IPS-NIHi11 (cell line): ENCODE measurements around the gene BEND7.

Source experiments
- DNase-seq: peaks from one replicate; pipeline ENCODE4 v3.0.0; 2012; ENCODE audit warnings: mixed read lengths, low spot score

Gene BEND7

DNA sequence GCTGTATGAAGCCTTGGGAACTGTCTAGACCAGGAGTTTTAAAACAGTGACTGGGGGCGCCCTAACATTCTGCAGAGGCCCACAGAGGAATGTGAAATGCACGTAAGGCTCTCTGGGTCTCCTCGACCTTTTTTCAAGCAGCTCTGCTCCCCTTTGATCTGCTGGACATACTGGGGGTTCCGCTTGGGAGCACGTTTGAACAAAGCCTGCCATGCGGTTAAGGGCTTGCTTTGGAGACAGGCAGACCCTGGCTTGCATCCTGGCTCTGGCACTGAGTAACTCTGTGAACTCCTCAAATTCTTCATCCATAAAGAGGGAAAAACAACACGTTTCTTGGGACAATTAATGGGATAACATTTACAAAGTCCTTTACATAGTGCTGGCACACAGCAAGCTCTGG is 7.8 kb downstream of the BEND7 start:
- no peak for DNase-seq

DNA sequence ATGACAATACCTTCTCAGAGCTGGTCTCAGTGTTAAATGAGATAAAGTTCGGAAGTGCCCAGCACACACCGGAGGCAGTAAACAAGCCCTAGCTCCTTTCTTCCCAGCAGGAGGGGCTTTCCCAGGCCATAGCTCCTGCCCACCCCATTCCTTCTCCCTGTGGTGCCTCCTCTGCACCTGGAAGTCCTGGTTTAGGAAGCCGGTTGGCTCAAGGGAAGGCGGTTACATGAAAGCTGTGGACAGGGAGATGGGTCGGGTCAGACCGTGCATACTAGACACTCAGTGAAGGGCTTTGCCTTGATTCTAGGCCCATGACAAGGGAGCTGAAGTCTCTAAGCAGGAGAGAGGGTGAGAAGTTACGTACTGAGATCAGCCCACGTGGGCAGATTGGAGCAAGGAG is 8.6 kb downstream of the BEND7 start:
- no peak for DNase-seq

DNA sequence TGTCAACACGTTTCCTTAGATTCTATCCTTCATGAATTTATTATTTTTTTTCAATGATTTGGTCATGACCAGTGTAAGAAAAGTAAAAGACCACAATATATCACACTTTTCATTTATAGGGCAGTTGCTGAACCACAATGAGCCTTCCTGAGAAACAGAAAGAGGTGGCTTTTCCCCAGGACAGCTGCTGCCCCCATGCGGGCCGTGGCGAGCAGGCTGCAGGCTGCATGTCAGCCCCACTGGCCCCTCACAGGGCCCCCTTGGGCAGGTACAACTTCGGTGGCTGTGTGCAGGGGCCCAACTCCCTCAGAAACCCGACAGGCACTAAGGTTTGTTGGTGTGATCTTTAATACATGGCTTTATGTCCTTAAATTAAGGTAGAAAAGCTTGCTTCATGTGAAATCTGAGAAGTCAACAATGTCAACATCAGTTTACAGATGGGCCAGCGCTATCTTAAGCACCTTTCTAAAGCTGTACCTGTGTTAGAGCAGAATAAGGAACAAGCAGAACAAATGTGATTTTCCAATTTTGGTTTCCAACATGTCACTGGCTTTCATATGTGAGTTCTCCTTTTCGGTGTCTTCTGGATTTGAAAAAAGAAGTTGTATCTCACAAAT is 10.6 kb downstream of the BEND7 start:
- peak; percentile 74 for DNase-seq

- DNase-seq = no peak
Observed at GRCh38 chr10:13517675-13518074, 11.1 kb downstream of the BEND7 start.

DNA sequence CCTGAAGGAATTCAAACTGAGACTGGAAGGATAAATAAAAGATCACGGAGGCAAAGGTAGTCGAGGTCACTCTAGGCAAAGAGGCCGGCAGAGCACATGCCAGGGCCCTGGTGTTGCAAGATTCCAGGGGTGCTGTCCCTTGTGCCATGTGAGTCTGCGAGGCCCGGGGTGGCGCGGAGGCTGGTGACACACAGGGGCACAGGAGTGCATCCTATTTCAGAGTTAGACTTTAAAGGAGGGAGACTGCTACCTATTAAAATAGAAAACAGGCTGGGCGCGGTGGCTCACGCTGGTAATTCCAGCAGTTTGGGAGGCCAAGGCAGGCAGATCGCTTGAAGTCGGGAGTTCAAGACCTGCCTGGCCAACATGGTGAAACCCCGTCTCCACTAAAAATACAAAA is 12.6 kb downstream of the BEND7 start:
- DNase-seq = no peak

DNA sequence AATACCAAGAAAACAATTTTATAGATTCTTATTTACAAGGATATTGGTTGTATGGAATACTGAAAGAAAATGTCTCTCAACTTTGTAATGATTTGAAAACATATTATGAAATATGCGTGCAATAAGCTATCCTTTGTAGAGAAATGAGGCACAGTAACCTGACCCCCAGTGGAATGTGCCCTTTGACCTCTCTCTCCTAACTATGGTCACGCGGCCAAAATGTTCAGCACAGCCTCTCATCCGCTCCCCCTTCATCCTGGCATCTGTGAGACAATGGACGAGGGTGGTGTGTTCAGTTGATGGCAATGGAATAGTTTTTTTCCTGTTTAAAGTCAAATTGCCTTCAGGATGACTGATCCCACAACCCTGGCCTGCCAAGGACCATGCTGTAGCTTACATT is 13.3 kb downstream of the BEND7 start:
- no peak for DNase-seq

DNA sequence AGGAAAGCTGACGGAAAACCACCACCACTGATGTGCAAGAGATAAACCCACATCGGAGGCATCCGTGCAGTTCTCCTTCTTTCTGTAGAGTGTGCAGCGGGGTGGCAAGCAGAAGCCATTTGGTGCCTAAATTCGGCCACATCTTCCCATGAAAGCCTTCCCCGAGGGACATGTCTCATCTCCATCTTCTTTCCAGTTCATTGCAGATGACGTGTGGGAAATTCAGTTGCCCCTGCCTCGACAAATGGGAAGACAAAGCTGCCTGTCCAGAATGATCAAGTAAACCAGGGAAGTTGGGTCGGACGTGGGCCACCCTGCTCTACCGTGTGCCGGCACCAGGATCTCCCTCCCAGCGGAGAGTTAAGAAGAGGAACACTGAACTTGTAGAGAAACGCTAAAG is 14.5 kb downstream of the BEND7 start:
- DNase-seq = no peak

DNA sequence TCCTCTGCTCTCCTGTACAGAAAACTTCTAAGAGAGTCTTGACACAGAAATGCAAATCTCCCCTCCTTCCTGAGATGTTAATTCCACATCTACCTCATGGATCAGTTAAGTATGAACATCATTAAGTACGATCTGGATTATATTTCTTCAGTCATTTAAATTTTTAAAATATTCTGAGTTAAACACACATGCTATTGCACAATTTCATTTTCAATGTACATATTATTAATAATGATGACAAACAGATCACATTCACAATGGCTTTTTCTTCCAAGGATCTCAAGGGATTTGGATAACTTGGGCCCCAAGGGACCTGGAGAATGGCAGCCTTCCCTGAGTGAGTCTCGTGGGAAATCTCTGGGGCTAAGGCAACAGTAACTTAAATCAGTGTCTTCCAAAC is 16.2 kb downstream of the BEND7 start:
- no peak for DNase-seq

DNA sequence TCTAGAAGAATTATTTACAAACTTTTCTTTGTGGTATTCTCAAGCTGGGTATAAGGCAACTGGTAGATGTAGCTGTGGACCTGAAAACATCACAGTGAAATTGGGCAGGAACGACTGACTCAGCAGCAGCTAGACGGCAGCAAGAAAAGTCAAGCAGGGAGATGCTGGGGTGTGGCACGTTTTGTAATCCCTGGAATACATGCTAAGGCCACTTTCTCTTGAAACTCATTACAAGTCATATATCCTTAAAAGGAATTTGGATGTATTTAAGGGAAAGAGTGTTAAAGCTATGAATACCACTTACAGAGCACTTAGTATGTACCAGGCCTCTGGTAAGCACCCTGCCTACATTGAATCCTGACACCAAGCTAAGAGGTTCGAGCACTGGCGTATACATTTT is 17.4 kb downstream of the BEND7 start:
- DNase-seq = no peak

DNA sequence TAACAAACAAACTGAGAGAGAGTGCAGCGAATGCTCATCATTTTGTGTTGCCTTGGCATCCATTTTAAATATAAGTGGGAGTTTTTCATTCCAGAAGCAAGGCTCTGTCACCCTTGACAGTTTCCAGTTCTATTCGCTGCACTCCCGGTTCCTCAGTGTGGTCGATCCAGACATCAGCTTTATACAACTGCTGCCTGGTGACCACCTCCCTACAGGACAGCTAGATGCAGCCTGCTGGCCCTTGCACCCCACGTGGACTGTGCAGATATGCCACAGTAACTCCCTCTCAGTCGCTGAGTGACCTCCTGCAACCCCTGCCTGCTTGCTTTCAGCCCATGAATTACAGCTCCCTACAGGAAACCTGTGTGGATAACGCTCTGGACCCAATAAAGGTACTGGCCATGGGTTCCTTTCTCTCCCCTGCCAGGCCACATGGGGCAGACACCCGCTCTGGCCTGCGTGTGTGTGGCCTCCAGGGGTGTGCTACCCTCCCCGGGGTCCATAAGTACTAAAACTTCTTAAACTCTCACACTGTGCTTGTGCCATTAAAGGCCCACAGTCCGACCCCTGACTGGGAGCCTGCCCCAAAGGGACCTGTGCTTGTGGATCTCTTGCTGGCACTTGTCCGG is 23.6 kb downstream of the BEND7 start:
- DNase-seq = no peak

GRCh38 chr10:13503745-13504463 is 24.9 kb downstream of the BEND7 start:
- DNase-seq = no peak

- DNase-seq = no peak
Observed at GRCh38 chr10:13502380-13502779, 26.4 kb downstream of the BEND7 start.

DNA sequence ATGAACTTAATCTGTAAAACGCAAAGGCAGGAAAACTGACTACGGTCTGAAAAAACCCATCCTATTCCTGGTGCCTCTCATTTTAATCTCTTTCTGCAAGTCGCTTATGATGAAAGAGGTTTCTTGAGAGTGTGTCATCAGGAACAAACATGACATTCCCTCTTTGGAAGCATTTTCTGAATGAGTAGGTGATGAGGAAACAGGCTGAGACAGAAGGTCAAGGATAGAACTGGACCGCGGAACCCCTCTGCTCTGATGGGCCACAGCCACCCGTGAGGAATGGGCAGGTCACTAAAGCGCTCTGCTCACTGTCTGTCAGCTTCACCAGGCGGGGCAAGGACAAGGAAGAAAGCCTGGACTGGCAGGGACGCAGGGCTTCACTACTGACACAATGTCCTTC is 28.6 kb downstream of the BEND7 start:
- DNase-seq = no peak

- DNase-seq = no peak
Observed at GRCh38 chr10:13499150-13499549, 29.7 kb downstream of the BEND7 start.

DNA sequence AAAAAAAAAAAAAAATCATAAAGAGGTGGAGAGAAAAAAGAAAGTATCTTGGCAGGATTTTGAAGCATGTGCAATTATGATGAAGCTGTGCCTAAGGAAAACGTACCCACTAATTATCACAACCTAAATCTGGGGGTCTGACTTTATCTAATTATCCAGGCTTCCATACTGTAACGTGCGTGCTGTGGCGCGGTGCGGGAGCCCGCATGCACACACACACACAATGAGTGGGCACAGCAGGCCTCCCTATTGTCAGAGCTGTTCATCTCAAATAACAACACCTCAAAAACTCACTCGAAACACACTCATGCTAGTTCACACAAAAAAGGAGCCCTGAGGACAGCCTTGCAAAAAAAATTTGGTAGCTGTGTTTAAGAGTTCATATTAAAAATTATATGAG is 31.9 kb downstream of the BEND7 start:
- DNase-seq = no peak

GRCh38 chr10:13496164-13496563 is 32.6 kb downstream of the BEND7 start:
- DNase-seq = no peak

DNA sequence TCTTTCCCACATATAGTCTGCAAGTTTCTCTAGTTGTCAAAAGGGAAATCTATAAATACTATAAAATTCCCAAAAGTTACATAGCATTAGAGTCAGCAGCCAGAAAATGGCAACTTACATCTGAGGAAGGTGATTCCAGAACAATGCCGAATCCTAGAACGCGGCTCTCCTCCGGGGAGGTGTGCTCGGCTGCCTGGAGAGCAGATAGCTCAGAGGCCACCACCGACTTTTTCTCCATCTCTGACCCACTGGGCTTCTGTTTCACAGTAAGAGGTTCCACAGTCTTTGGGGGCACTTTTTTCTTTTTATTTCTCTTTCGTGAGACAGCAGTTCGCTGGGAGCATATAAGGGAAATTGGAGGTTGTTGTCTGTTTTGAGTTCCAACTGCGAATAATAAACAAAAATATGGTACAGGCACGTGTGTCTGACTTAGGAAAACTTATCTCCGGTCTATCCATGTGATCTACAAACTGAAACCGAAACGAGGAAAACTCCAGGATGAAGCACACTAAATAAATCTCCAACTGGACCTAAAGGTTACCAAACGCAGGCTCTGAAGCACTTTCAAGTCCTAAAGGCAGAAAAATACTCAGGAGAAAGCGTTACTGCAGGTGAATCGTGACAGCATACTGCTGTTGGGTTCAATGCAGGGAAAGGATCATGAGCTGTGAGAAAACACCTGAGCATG is 36.2 kb downstream of the BEND7 start:
- no peak for DNase-seq

DNA sequence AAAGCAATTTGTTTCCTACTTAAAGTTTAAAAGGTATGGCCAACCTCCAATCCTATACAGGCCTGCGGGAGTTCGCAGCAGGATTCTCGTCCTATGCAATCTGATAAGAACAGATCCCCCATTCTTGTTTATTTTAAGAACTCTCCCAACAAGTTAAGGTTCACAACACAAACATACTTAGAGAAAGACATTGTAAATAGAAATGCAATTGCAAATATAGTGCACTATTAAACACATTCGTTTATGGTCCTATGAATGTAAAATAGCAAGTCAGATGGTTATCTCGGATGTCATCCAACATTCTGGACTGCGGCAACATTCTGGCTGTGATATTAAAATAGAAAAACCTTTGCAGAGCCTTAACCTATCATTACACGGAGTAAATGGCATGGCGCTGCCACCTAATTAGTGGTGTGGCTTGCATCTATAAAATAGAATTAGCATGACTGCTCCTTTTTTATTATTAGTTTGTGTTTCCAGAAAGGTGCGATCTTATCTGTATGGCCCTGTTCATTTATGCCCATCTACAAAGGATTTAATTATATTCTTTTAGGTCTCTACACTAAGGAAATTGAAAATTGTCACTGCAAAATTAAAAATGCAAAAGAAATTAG is 37.0 kb downstream of the BEND7 start:
- DNase-seq = no peak

DNA sequence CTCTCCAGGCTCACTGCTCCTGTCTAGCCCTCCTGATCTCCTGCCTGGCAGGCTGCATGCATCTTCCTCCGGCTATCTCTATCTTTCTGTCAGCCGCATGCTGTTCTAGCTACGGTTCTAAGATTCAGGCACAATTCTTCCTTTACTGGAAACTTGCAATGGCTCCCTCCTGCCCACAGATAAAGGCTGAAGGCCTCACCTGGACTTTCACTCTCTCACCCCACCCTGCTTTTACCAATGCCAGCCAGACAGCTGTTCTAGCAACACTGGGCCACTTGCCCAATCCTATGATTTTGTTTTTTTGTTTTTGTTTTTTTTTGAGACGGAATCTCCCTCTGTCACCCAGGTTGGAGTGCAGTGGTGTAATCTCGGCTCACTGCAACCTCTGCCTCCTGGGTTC is 38.3 kb downstream of the BEND7 start:
- no peak for DNase-seq

DNA sequence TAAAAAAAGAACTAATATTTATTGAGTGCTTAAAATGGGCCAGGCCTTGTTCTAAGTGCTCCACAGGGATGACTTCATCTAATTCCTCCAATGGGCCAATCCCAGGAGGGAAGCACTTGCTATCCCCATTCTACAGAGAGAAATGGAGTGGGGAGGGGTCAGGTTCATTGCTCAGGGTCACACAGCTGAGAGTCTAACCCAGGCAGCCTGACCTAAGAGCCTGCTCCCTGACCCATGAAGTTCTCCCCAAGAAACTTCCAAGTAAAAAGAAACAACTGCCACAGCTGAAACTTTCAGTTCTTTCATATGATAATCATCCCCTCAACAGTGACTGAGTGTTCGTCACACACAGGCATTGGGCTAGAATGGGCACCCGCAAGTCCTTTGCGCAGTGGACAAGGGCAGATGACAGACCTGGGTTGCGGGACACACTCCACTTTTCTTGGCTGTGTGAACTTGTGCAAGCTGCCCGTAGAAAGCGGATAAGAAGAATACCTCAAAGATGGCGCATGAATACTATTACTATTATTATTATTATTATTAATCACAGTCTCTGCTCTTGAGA is 39.7 kb downstream of the BEND7 start:
- DNase-seq = no peak

DNA sequence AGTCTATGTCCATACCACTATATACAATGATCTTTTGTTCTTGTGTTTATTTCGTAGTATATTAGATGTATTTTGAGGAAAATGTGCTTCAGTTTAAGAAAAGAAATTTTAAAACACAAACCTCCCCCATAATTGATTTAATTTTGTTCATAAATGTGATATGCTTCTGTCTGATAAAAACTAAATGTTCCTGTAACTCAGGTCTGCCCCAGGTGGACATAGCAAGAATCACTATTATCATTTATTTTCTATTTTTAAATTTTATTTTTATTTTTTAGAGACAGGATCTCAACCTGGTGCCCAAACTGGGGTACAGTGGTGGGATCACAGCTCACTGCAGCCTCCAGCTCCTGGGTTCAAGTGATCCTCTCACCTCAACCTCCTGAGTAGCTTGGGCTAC is 43.2 kb downstream of the BEND7 start:
- no peak for DNase-seq

GRCh38 chr10:13483951-13484350 is 44.9 kb downstream of the BEND7 start:
- no peak for DNase-seq
